Activated naive CD4-positive, alpha-beta T cell treated with anti-CD3 and anti-CD28 coated beads, Interleukin-2, amount 50 U/mL, for 72 hours (primary cell): ENCODE results near the gene CXorf58. TPM values are rescaled to one million over a fixed set of nuclear protein-coding genes. Genes with fewer than 3 reads are reported as not detected.
A peak's percentile ranks its signal among the peaks of the same experiment; 100 is the strongest.
"Not testable (repeated sequence)": the region's sequence is repeated elsewhere in the genome, so short reads cannot be mapped to it uniquely, and the experiment has no call there.

ENCODE experiments used
- ATAC-seq, 2 donors: fragments of 150-1000 bp; cut with Tn5 transposase; 2 replicates each; pipeline ENCODE4 v1.10.0; 2021; ENCODE audit warnings: mild to moderate bottlenecking in 2 of 2, moderate library complexity in 2 of 2
- DNase-seq, 2 donors: peaks; one replicate each; pipeline ENCODE4 v3.0.0; 2021 to 2022; ENCODE audit warnings: low spot score in 2 of 2
- H3K27ac Mint-ChIP-seq, 2 donors: one replicate each; pipeline ENCODE4 v1.8.0; 2022; ENCODE audit warnings: mild to moderate bottlenecking in 2 of 2, mixed read lengths in 2 of 2
- H3K36me3 Mint-ChIP-seq, 2 donors: one replicate each; pipeline ENCODE4 v1.8.0; 2022; ENCODE audit warnings: mixed read lengths in 2 of 2
- H3K9me3 Mint-ChIP-seq, 2 donors: one replicate each; pipeline ENCODE4 v1.8.0; 2022; ENCODE audit warnings: mixed read lengths in 2 of 2
- total RNA-seq, 2 donors: library from RNA; stranded (reverse); gene quantifications; one replicate each; pipeline ENCODE4 v1.2.3, GENCODE V29; 2022

CXorf58 gene
- total RNA-seq, 2 donors from 2014 or later = 0.37 TPM; not detected in 1

DNA sequence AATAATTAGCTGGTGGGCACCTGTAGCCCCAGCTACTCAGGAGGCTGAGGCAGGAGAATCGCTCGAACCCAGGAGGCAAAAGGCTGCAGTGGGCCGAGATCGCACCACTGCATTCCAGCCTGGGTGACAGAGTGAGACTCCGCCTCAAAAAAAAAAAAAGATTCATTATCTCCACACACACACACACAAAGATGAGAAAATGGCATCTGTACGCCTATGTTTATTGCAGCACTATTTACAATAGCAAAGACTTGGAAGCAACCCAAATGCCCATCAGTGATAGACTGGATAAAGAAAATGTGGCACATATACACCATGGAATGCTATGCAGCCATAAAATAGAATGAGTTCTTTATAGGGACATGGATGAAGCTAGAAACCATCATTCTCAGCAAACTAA, 12.8 kb upstream of the CXorf58 start:
- H3K9me3 Mint-ChIP-seq, DNase-seq, H3K36me3 Mint-ChIP-seq, H3K27ac Mint-ChIP-seq, ATAC-seq: not testable (repeated sequence)

DNA sequence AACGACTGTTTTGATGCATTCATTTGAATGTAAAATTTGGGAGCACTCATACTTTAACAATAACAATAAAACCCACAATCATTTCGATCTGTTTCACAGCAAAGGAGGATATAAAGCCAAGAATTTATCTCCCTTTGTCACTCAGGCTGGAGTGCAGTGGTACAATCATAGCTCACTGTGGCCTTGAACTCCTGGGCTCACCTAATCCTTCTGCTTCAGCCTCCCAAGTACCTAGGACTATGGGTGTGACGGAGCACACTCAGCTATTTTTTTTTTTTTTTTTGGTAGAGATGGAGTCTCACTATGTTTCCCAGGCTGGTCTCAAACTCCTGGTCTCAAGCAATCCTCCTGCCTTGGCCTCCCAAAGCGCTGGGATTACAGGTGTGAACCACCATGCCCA, 11.3 kb upstream of the CXorf58 start:
- not testable (repeated sequence) for H3K36me3 Mint-ChIP-seq, H3K27ac Mint-ChIP-seq, ATAC-seq, DNase-seq, H3K9me3 Mint-ChIP-seq

DNA sequence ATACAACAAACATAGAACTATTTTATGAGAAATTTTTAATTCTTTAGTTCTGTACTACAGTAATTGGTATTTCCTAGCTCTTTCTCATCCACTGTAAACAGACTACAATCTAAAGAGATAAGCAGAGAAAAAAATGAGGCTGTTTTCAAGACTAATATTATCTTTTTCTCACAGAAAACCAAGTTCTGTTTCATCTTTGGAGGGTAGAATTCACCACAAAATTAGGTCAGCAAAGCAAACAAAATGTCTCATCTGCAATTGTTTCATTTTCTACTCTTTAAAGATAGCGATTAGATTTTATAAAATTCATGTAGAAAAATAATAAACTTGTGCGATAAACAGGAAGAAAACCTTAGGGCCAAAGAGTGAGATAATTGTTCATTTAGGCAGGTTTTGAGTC, 10.8 kb upstream of the CXorf58 start:
- Mint-ChIP-seq H3K36me3 (no peaks in the 10 kb centered on the region), H3K9me3 (no peaks in the 10 kb centered on the region), H3K27ac (no peak overlapping the region)
- DNase-seq (no peak), ATAC-seq (no peak)

DNA sequence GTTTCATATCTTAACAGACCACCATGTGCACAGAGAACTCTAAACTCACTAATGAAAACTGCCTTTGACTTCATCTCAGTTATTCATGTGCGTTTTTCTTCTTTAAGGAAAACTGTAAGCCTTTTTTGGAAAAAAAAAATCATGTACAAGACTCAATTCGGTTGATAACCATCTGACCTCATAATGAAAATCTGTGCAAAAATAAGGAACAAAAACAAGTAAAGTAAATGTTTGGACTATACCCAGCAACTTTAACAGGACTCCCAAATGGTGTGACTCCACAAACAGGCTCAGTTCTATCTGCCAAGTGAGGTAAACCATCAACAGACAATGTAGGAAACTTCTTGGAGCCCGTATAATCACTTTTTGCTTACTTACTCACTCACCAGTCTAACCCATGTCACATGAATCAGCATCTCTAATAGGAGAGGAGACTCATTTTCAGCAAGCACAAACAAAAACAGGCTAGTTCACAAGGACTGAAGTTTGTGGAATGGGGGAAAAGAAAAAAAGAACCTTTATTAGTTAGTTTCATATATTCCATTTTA, 9.3 kb upstream of the CXorf58 start:
- no peak overlapping the region for H3K27ac Mint-ChIP-seq
- ATAC-seq (no peak), DNase-seq (no peak)
- H3K36me3 Mint-ChIP-seq = no peaks in the 10 kb centered on the region
- H3K9me3 Mint-ChIP-seq = no peaks in the 10 kb centered on the region

DNA sequence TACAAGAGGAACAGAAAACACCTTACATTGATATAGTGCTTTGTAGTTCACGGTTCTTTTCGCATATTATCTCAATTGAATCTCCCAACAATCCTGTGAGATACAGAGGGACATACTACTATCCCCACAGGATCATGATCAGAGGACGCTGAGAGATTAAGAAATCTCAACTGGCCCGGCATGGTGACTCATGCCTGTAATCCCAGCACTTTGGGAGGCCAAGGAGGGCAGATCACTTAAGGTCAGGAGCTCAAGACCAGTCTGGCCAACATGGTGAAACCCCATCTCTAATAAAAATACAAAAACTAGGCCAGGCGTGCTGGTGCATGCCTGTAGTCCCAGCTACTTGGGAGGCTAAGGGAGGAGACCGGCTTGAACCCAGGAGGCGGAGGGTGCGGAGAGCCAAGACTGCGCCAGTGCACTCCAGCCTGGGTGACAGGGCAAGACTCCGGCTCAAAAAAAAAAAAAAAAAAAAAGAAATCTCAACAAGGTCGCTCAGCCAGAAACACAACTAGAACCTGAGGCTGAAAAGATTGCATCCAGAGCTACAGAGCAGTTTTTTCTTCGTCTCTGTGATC, 7.5 kb upstream of the CXorf58 start:
- Mint-ChIP-seq H3K9me3 (no peaks in the 10 kb centered on the region), H3K36me3 (no peaks in the 10 kb centered on the region), H3K27ac (no peak overlapping the region)
- DNase-seq = no peak
- no peak for ATAC-seq

DNA sequence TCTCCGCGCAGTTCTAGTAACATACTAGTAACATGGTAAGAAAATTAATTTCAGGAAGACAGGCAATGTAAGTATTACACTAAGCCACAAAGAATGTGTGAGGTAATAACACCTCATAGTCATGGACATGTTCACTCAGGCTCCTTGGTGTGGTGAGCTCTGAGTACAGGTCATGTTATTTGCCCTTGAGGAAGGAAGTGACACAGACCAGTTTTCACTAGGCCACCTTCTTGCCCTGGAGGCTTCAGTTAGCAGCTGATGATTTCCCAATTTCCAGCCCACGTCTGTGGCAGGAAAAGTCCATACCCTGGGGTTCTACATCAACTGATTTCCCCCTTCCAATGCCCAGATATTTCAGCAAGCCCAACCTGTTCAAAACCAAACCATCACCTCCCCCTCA, 6.7 kb upstream of the CXorf58 start:
- peak; percentile 59 to 91 for ATAC-seq
- no peak overlapping the region for H3K27ac Mint-ChIP-seq
- H3K9me3 Mint-ChIP-seq = no peaks in the 10 kb centered on the region
- no peaks in the 10 kb centered on the region for H3K36me3 Mint-ChIP-seq
- no peak for DNase-seq

DNA sequence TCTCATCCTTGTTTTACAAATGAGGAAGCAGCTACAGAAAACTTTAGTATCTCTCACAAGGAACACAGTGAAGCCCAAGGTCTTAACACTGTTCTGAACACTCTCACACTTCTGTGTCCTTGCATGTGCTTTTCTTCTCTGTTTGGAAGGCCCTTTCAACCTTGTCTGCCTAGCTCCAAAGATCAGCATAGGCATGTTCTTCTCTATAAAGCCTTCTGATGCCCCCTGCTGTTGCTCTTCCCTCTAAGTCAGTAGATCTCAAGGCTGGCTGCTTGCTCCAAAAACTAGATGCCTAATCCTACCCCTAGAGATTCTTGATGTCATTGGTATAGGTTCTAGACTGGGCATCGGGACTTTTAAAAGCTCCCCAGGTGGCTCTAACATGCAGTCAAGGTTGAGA, 6.0 kb upstream of the CXorf58 start:
- Mint-ChIP-seq H3K9me3 (no peaks in the 10 kb centered on the region), H3K27ac (no peak overlapping the region), H3K36me3 (no peaks in the 10 kb centered on the region)
- ATAC-seq = peak; percentile 67 to 83
- no peak for DNase-seq

DNA sequence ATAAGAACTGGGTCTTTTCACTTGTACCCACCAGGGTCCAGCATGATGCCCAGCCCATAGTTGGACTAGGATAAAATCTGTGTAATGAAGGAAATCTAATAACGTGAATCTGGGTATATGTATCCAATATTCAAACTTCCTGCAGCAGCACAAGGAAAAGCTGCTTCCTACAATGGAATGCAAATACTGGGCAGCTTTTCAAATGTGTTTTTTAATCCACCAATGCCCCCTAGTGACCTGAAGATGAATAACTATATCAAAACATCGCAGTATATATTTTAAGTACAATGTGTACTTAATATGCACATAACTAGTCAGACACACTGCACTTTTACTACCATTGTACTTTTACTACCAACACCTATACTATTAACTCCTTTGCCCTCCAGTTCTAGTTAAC, 5.4 kb upstream of the CXorf58 start:
- H3K27ac Mint-ChIP-seq = no peak overlapping the region
- ATAC-seq (peak in 1 of 2 donors; percentile 7), DNase-seq (no peak)
- no peaks in the 10 kb centered on the region for H3K9me3 Mint-ChIP-seq
- H3K36me3 Mint-ChIP-seq = no peaks in the 10 kb centered on the region

DNA sequence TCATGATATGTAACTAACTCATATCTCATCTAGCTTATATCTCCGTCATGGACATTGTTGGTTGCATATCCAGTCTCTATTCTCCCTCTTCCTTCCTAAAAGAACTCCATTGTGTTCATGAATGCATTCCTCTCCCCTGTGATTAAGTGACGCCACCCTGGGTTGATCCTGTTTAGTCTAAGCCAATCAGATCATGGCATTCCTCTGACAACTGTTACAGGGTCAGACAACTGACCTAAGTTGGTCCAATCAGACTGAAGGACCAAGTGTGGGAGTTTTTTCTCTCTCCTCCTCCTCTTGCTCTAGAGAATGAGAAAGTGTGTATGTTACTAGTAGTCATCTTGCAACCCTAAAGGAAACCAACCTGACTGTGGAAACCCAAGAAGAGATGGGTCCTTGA, 3.7 kb upstream of the CXorf58 start:
- ATAC-seq (no peak), DNase-seq (no peak)
- Mint-ChIP-seq H3K36me3 (no peaks in the 10 kb centered on the region), H3K9me3 (no peaks in the 10 kb centered on the region), H3K27ac (no peak overlapping the region)

DNA sequence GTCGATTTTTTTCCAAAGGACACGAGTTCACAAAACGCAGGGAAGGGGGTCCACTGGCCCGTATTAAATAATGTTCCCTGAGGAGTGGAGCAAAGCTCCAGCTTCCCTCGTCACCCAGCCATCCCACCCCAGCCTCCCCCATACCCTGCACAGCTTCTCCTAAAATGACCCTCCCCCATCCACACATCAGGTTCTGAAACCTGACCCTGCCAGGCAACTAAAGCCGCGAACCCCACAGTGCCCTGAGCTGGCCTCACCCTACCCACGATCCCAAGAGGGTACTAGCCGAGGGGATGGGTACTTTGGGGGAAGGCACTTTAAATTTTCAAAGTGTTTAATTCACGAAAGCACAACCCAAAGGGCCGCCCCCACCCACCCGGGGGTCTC, 702 bp upstream of the CXorf58 start:
- no peaks in the 10 kb centered on the region for H3K36me3 Mint-ChIP-seq
- peak overlapping the region; percentile 77 to 84 for H3K27ac Mint-ChIP-seq
- ATAC-seq (peak in 1 of 2 donors; percentile 6), DNase-seq (no peak)
- no peaks in the 10 kb centered on the region for H3K9me3 Mint-ChIP-seq

DNA sequence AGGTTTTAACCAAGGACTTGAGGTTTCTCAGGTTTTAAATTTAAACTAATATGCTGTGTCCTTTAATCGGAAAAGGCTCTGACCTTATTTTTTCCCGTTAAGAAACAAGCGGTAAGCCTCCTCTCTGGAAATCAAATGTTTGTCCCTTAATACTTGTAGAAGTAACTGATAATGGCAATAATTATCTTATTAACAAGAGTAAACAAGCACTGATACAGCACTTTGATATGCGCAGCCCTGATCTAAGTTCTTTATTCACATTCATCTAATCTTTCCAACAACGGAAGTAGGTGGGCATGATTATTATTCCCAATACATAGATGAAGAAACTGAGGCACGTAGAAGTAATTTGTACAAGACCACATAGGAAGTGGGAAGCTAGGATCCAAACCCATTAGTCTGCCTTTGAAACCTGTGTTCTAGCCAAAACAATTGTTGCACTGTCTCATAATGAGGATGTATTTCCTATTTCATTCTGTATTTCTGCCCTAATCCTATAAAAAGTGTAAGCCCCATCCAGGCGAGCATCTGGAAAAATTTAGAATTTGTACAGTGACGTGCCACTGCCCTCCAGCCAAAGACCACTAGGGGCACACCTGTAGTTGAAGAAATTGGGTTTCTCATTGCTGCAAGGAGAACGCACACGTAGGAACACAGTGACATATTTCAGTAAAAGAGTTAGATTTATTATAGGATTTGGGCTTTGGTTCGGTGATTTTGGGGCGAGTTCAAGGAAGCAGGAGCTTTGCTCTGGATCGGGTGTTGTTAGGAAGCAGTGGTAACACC, 606 bp downstream of the CXorf58 start:
- ATAC-seq (no peak), DNase-seq (no peak)
- no peaks in the 10 kb centered on the region for H3K36me3 Mint-ChIP-seq
- H3K27ac Mint-ChIP-seq = peak overlapping the region; percentile 60 to 84
- no peaks in the 10 kb centered on the region for H3K9me3 Mint-ChIP-seq

DNA sequence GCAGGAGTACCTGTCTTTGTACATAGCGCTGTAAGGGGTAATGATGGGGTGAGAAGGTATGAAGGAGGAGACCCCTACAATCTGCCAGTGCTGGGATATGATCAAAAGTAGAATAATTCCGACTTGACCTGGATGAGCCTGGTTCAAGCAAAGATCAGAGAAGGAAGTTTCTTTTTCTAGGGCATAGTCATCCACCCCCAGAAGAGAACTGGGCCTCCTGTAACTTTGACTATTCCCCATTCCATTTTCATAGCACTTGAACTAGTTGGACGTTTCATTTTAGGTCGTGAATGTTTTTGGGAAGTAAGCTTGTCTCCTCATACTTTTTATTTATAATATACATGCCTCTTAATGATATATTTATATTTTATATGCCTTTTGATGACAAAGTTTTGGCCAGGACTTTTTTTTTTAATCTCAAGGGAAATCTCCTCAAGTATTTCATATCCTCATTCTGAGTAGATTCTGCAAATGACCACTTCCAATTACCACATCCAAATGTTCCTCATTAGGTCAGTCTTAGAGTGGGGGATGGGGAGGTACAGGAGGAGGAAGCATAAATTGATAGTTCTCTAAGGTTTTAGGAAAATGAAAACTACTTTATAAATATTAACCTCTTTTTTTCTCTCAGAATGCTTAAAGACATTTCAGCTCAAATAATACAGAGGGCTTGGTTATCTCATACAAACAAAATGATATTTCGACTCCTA, 3.5 kb downstream of the CXorf58 start:
- no peak for ATAC-seq
- H3K27ac Mint-ChIP-seq = no peak overlapping the region
- DNase-seq = no peak
- no peaks in the 10 kb centered on the region for H3K36me3 Mint-ChIP-seq
- H3K9me3 Mint-ChIP-seq = no peaks in the 10 kb centered on the region

DNA sequence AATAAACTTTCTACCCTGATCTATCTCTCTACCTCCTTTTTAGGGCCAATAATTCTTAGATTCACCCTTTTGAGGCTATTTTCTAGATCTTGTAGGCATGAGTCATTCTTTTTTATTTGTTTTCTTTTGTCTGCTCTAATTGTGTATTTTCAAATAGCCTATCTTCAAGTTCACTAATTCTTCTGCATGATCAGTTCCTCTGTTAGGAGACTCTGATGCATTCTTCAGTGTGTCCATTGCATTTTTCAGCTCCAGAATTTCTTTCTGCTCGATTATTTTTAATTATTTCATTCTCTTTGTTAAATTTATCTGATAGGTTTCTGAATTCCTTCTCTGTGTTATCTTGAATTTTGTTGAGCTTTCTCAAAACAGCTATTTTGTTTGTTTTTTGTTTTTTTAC, 11.3 kb downstream of the CXorf58 start:
- no peak overlapping the region for H3K27ac Mint-ChIP-seq
- DNase-seq (no peak), ATAC-seq (no peak)
- H3K36me3 Mint-ChIP-seq = no peaks in the 10 kb centered on the region
- no peaks in the 10 kb centered on the region for H3K9me3 Mint-ChIP-seq

DNA sequence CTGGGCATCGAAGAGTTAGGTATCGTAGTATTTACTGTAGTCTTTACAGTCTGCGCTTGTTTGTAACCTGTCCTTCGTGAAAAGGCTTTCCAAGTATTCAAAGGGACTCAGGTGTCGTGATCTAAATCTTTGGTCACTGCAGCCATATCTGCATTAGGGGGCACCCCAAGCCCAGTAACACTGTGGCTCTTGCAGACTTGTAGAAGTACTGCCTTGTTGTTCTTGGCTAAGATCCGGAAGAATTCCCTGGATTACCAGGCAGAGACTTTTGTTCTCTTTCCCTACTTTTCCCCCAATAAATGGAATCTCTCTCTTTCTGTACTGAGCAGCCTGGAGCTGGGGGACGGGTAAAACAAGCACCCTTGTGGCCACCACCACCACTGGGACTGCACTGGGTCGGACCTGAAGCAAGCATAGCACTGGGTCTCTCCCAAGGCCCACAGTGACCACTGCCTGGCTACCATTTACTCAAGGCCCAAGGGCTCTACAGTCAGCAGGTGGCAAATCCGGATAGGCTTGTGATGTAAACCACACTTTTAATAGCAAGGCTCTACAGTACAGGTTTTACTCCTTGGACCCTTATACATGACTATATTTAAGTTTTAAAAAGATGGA, 12.0 kb downstream of the CXorf58 start:
- ATAC-seq = no peak
- no peak for DNase-seq
- H3K27ac Mint-ChIP-seq = no peak overlapping the region
- no peaks in the 10 kb centered on the region for H3K9me3 Mint-ChIP-seq
- H3K36me3 Mint-ChIP-seq = no peaks in the 10 kb centered on the region

DNA sequence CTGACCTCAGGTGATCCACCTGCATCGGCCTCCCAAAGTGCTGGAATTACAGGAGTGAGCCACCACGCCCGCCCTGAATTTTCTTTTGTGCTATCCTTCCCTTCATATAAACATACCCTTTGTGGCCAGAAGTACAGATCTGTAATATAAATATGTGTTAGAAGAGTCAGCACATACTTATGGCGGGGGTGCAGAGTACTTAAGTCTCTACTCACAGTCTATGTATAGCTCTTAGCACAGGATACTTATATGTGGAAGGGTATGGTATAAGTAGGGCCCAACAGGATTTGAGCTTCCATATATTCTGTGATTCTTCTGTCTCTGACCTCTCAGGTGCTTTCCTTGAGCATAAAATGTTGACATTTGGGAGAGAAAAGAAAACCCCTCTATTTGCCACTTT, 18.2 kb downstream of the CXorf58 start:
- Mint-ChIP-seq H3K27ac (no peak overlapping the region), H3K9me3 (no peaks in the 10 kb centered on the region), H3K36me3 (no peaks in the 10 kb centered on the region)
- ATAC-seq (no peak), DNase-seq (no peak)

DNA sequence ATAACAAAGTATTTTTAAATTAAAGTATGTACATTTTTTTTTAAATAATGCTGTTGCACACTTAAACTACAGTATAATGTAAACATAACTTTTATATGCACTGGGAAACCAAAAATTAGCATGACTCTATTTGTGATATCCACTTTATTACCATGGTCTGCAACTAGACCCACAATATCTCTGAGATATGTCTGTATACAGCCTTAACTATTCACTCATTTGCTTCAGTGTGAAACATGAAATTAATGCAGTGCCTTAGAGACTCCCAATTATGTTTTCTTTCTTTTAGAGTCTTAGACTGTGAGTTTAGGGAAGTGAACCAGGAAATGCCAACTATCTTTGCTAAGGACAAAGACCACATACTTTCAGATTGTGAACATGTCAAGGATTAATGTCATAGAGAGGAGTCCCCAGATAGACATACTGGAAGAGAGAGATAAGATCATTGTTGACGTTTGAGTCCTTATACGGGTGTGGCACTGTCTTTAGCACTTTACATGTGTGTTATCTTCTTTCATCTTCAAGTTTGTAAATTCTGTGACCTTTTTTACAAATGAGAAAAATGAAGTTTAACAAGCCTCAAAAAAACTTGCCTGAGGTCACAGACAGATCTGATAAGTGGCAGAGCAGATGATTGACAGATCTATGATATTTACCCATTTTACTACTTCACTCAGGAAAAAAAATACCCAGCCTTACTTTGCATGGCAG, 23.2 kb downstream of the CXorf58 start:
- H3K9me3 Mint-ChIP-seq = no peaks in the 10 kb centered on the region
- DNase-seq (no peak), ATAC-seq (peak in 1 of 2 donors; percentile 43)
- H3K36me3 Mint-ChIP-seq = no peaks in the 10 kb centered on the region
- H3K27ac Mint-ChIP-seq = peak overlapping the region in 1 of 2 donors; percentile 60
